CD4-positive, alpha-beta T cell (primary cell): Measurements from ENCODE around the gene VASP. TPM values are rescaled to one million over a fixed set of nuclear protein-coding genes. Genes with fewer than 3 reads are reported as not detected.

Experiments
- ATAC-seq: fragments of 200-7000 bp; cut with Tn5 transposase; one replicate; pipeline ENCODE4 v1.10.0; 2022; ENCODE audit warnings: mild to moderate bottlenecking; ENCODE audit not compliant: poor library complexity
- CTCF ChIA-PET: fragments of 350-600 bp; sonication (Branson Sonifier 250); formaldehyde crosslinking; loops from one replicate; lab custom pipeline; 2021; ENCODE audit warnings: antibody characterized with exemption, inconsistent platforms; lab: Charles Lee
- POLR2A ChIA-PET: fragments of 350-600 bp; sonication (Branson Sonifier 250); formaldehyde crosslinking; loops from one replicate; lab custom pipeline; 2021; ENCODE audit warnings: antibody characterized with exemption, inconsistent platforms; lab: Charles Lee
- DNase-seq, 14 experiments: peaks; one replicate each; pipeline ENCODE4 v3.0.0-alpha.2; 2013 to 2020; ENCODE audit warnings: mixed read lengths in 2 of 14
- H3K27ac ChIP-seq, 2 donors: one replicate each; pipeline versions ENCODE4 v1.5.1 to v1.7.0; 2013; ENCODE audit warnings: low read length in 2 of 2, low read depth in 1 of 2, mild to moderate bottlenecking in 1 of 2
- H3K27me3 ChIP-seq, 2 experiments: 1 replicate in 1 of 2; 2 replicates in 1 of 2; pipeline versions ENCODE4 v1.6.1 to v1.7.0; 2013; ENCODE audit warnings: low read length in 2 of 2, control low read depth in 1 of 2, mild to moderate bottlenecking in 1 of 2, moderate library complexity in 1 of 2; ENCODE audit not compliant: insufficient read depth in 2 of 2, control insufficient read depth in 1 of 2
- H3K36me3 ChIP-seq: one replicate; pipeline ENCODE4 v1.6.1; 2013; ENCODE audit warnings: low read length, control low read depth; ENCODE audit not compliant: insufficient read depth
- H3K4me1 ChIP-seq: one replicate; pipeline ENCODE4 v1.6.1; 2013; ENCODE audit warnings: low read length, control low read depth; ENCODE audit not compliant: insufficient read depth
- H3K4me3 ChIP-seq: one replicate; pipeline ENCODE4 v1.5.1; 2013; ENCODE audit warnings: mild to moderate bottlenecking, low read length, moderate library complexity
- H3K9me3 ChIP-seq, 2 experiments: 1 replicate in 1 of 2; 2 replicates in 1 of 2; pipeline versions ENCODE4 v1.6.1 to v1.7.0; 2013; ENCODE audit warnings: low read length in 2 of 2, mild to moderate bottlenecking in 2 of 2, control low read depth in 1 of 2, moderate library complexity in 1 of 2; ENCODE audit not compliant: control insufficient read depth in 1 of 2, insufficient read depth in 1 of 2
- H3K27ac Mint-ChIP-seq: one replicate; pipeline ENCODE4 v1.8.0; 2020; ENCODE audit warnings: mixed read lengths
- H3K27me3 Mint-ChIP-seq: one replicate; pipeline ENCODE4 v1.8.0; 2021; ENCODE audit warnings: mixed read lengths
- H3K36me3 Mint-ChIP-seq: one replicate; pipeline ENCODE4 v1.8.0; 2021; ENCODE audit warnings: low read depth, mixed read lengths
- H3K4me1 Mint-ChIP-seq: one replicate; pipeline ENCODE4 v1.8.0; 2021; ENCODE audit warnings: low read depth, mixed read lengths
- H3K4me3 Mint-ChIP-seq: one replicate; pipeline ENCODE4 v1.8.0; 2020; ENCODE audit warnings: mild to moderate bottlenecking, mixed read lengths
- H3K9me3 Mint-ChIP-seq: one replicate; pipeline ENCODE4 v1.8.0; 2020; ENCODE audit warnings: mixed read lengths
- intact Hi-C, 2 experiments: fragments of 100-400 bp; cut with DNase I in 1 of 2; cut with micrococcal nuclease in 1 of 2; formaldehyde crosslinking; loops; one replicate each; pipeline versions ENCODE4 v1.15.1 to v1.9.0; 2023 to 2025; cut with DNase I, micrococcal nuclease
- total RNA-seq, 174 experiments: library from RNA in 2 of 174; stranded (reverse) in 2 of 174; gene quantifications; one replicate each; pipeline ENCODE4 v1.2.3 and lab custom pipeline; 2021 to 2026
- TF ChIP-seq, protein P1 (sequence below): fragments of 200-600 bp; IDR thresholded peaks from one replicate; pipeline ENCODE4 v1.8.0; 2022; ENCODE audit warnings: antibody characterized with exemption, mild to moderate bottlenecking

Gene VASP
- total RNA-seq, 2 experiments from 2014 or later: 49.9 to 55.5 TPM

- POLR2A ChIA-PET: no interaction called here
- CTCF ChIA-PET: no interaction called here
Observed at GRCh38 chr19:45526143-45526542, 18.9 kb downstream of the VASP start.

GRCh38 chr19:45526971-45527370 lies 19.7 kb downstream of the VASP start:
- no peaks in the 10 kb centered on the region for H3K9me3 Mint-ChIP-seq
- H3K4me3 Mint-ChIP-seq: no peak overlapping the region
- no peaks in the 10 kb centered on the region for H3K27me3 Mint-ChIP-seq
- Histone ChIP-seq H3K27me3 (no peaks in the 10 kb centered on the region), H3K9me3 (peaks cover 0 to 7% of the 10 kb centered on the region in 2 experiments), H3K36me3 (peaks cover 42% of the 10 kb centered on the region), H3K27ac (no peak overlapping the region), H3K4me3 (no peak overlapping the region), H3K4me1 (peaks cover 19% of the 10 kb centered on the region)
- POLR2A ChIA-PET: interaction anchor here (0.5 to 1.0 kb wide), 2 partner anchors 31 to 109 kb away, joined by 3 read pairs; no protein-coding TSS in a partner anchor
- intact Hi-C loops: no loop called here
- TF ChIP-seq, protein P1, sequence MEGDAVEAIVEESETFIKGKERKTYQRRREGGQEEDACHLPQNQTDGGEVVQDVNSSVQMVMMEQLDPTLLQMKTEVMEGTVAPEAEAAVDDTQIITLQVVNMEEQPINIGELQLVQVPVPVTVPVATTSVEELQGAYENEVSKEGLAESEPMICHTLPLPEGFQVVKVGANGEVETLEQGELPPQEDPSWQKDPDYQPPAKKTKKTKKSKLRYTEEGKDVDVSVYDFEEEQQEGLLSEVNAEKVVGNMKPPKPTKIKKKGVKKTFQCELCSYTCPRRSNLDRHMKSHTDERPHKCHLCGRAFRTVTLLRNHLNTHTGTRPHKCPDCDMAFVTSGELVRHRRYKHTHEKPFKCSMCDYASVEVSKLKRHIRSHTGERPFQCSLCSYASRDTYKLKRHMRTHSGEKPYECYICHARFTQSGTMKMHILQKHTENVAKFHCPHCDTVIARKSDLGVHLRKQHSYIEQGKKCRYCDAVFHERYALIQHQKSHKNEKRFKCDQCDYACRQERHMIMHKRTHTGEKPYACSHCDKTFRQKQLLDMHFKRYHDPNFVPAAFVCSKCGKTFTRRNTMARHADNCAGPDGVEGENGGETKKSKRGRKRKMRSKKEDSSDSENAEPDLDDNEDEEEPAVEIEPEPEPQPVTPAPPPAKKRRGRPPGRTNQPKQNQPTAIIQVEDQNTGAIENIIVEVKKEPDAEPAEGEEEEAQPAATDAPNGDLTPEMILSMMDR: no peak
- DNase-seq: no peak
- no peak overlapping the region for H3K27ac Mint-ChIP-seq
- ATAC-seq: no peak
- H3K36me3 Mint-ChIP-seq: peaks cover 50% of the 10 kb centered on the region
- peaks cover 23% of the 10 kb centered on the region for H3K4me1 Mint-ChIP-seq
- CTCF ChIA-PET: interaction anchor here (1.3 kb wide), 1 partner anchor 31 kb away, joined by 5 read pairs; no protein-coding TSS in a partner anchor

More at GRCh38 chr19:45526143-45526542, 18.9 kb downstream of the VASP start:
- Histone ChIP-seq H3K9me3 (peaks cover 0 to 7% of the 10 kb centered on the region in 2 experiments), H3K36me3 (peaks cover 49% of the 10 kb centered on the region), H3K4me3 (no peak overlapping the region), H3K4me1 (peaks cover 19% of the 10 kb centered on the region), H3K27ac (no peak overlapping the region), H3K27me3 (no peaks in the 10 kb centered on the region)
- ATAC-seq: no peak
- TF ChIP-seq, protein P1: no peak
- no peak overlapping the region for H3K27ac Mint-ChIP-seq
- peaks cover 59% of the 10 kb centered on the region for H3K36me3 Mint-ChIP-seq
- no peak overlapping the region for H3K4me3 Mint-ChIP-seq
- peaks cover 23% of the 10 kb centered on the region for H3K4me1 Mint-ChIP-seq
- DNase-seq: no peak
- no peaks in the 10 kb centered on the region for H3K9me3 Mint-ChIP-seq
- H3K27me3 Mint-ChIP-seq: no peaks in the 10 kb centered on the region
- intact Hi-C loops: no loop called here

DNA sequence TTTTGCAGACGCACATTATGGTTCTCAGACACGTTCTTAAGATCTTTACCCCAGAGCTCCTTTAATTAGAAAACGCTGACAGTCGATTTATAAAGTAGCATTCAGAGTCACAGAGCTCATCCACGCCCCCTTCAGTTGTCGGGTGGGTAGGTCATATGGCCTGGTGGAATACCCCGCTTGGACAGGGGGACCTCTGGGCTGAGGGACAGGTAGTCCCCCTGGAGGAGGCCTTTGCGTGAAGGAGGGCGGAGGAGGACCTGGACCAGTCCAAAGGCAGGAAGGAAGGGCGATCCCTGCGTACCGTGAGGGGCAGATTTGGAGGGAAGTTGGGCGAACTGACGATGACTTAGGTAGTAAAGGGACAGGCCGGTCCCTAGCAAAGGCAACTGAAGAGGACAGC lies 20.5 kb downstream of the VASP start:
- ChIA-PET POLR2A (interaction anchor here (1.0 kb wide), 1 partner anchor 31 kb away, joined by 3 read pairs; no protein-coding TSS in a partner anchor), CTCF (interaction anchor here (1.3 kb wide), 1 partner anchor 31 kb away, joined by 5 read pairs; no protein-coding TSS in a partner anchor)
- H3K36me3 ChIP-seq: peaks cover 36% of the 10 kb centered on the region
- peaks cover 0 to 7% of the 10 kb centered on the region in 2 experiments for H3K9me3 ChIP-seq
- no peak for ATAC-seq
- no peak overlapping the region for H3K4me3 ChIP-seq
- no peaks in the 10 kb centered on the region for H3K27me3 ChIP-seq
- TF ChIP-seq, protein P1: no peak
- H3K27ac ChIP-seq: no peak overlapping the region
- Mint-ChIP-seq H3K4me3 (peak overlapping the region; percentile 10), H3K27ac (no peak overlapping the region), H3K4me1 (peaks cover 23% of the 10 kb centered on the region), H3K27me3 (no peaks in the 10 kb centered on the region), H3K36me3 (peaks cover 46% of the 10 kb centered on the region), H3K9me3 (no peaks in the 10 kb centered on the region)
- intact Hi-C loops: no loop called here
- no peak for DNase-seq
- H3K4me1 ChIP-seq: peaks cover 19% of the 10 kb centered on the region
